GM19467 (cell line): Measurements from ENCODE around the gene RHOG.

Source experiments
- ATAC-seq: cut with Tn5 transposase; IDR thresholded peaks from one replicate; pipeline ENCODE4 v1.9.1; 2021; ENCODE audit warnings: mild to moderate bottlenecking, moderate library complexity; ENCODE audit not compliant: unreplicated experiment

Gene RHOG

GRCh38 chr11:3860375-3860774 lies 19.6 kb upstream of the RHOG start:
- no peak for ATAC-seq

DNA sequence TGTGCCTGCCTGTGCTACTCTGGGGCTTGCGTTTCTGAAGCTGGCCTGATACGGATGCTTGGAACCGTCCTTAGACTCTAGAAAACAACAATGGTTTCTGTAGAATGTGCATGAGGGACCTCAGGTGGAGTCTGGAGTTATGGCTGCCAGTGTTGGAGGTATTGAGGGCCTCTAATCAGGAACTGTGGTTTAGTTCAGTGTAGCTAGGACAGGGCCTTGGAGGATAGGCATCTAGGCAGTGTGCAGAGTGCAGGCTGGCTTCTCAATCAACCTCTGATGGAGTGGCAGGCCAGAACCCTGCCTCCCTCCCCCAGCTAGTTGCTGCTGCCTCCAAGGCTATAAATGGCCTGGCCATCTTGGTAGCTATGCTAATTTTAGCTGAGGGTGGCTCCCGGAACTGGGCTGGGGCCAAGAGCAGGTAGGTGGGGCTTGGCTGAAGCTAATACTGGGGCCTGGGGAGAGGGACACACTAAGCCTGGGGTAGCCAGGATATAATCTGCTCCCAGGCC lies 18.7 kb upstream of the RHOG start:
- peak; percentile 23 for ATAC-seq

GRCh38 chr11:3857628-3858027 lies 16.9 kb upstream of the RHOG start:
- no peak for ATAC-seq

- no peak for ATAC-seq
Observed at GRCh38 chr11:3856856-3857553, 16.2 kb upstream of the RHOG start.

- ATAC-seq = peak; percentile 23
Observed at GRCh38 chr11:3855808-3856491, 15.2 kb upstream of the RHOG start.

DNA sequence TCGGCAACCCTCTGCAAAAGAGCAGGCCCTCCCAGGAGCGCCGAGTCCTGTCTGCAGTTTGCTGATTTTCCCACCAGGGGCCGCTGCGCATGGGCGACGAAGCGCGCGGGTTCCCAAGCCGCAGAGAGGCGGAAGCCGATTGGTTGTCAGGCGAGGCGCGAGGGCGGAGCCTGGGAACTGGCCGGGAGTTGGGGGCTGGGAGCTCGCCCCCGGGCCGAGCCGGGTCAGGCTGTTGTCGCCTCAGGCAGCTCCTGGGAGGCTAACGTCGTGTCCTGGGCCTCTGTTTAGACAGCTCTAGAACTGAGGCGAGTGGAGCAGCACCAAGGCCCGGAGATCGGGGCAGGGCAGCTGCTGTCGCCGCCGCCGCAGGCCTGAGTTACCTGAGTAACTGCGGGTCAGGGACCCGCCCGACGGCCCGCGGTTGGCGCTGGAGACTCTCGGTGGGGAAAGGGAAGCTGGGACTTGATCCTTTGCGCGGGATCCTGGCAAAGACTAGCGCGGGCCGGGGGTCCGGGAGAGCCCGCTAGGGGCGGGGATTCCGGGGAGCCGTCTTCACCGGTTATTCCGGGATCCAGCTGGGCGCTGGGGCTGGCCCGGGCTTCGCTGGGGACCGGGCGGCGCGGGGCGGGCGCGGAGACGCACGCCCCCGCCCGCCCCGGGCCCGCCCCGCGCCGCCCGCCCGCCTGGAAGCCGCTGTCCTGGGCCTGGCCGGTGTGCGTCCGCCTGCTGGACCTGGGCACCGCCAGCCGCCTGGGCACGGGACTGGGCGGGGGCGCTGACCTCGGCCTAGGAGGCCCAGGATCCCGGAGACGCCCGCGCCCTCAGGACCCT lies 14.4 kb upstream of the RHOG start, which contains the start of gene STIM1:
TSS of gene STIM1 (plus strand) at position 688 of the 831 bp plus-strand sequence. CDS start 607 bp downstream, outside the sequence.
- peak; percentile 65 for ATAC-seq

DNA sequence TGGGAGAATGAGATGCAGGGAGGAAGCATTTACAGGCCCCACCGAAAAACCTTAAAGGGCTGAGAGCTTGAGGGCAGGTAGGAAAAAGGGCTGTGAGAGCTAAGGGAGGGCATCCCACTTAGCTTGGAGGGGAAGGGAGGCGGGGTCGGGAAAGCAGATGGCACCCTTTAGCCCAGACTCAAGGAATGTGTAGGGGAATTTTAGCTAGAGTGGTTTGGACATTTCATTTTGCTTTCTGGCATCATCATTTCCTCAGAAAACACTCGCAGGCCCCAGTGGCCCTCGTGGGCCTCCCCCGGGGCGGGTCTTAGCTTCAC lies 13.9 kb upstream of the RHOG start:
- no peak for ATAC-seq

DNA sequence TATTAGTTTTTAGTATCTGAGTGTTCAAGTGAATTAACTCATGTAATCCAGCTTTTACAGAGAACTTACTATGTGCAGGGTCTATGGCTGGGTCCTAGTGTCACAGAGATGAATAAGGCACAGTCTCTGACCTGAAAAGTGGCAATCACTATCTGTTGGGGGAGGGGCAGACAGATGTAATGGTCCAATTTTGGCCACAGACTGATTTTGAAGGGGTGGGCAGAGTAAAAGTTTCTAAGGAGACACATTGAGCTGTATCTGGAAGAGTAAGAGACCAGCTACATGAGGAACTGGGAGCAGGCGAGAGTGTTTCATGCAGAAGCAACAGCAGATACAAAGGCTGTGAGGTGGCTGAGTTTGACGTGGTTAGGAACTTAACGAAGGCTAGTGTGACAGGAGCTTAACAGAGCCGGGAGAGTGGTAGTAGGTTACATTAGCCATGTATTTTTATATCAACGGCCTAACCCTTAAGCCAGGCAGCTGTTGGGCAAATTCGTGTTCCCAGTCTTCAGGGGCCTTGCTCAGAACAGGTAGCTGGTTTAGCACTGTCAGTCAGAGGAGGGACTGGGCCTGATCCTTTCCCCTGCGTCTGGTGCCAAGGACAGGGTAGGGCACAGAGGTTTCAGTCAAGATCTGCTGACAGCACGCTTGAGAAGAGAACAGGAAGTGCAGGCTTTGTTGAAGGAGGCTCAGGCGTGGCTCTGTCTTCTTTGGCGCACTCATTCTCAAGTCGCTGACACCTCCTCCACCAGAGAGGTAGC lies 13.3 kb upstream of the RHOG start:
- ATAC-seq = peak; percentile 31

DNA sequence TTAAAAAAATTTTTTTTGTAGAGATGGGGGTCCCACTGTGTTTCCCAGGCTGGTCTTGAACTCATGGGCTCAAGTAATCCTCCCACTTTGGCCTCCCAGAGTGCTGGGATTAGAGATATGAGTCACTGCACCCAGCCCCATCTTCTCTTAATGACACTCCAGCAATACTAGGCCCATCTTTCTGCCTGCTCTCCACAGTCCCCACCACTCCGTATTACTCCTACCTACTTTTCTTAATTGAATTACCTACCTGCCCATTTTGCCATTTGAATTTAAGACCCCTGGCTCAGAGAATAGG lies 12.7 kb upstream of the RHOG start:
- no peak for ATAC-seq

DNA sequence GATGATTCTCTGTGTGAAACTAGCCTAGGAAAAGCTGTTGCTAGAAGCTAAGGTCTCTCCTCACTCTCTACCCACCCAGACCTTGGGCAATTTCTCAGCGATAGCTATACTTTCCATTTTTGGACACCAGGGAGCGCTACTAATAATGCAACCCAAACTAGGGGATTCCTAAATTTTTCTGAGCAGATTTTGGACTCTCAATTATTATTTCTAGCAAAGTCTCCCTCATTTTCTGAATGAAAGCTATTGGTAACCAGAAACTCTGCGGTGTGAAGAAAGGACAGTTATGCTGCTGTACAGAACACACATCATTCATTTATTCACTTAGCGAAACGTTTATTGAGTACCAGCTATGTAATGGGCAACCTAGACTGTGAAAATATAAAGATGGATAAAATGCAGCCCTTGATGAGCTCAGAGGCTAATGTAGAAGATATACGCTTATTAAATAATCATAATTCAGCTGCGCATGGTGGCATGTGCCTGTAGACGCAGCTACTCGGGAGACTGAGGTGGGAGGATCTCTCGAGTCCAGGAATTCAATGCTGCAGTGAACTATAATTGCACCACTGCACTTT lies 8.6 kb upstream of the RHOG start:
- no peak for ATAC-seq

GRCh38 chr11:3845670-3846069 lies 4.9 kb upstream of the RHOG start:
- ATAC-seq = no peak

- ATAC-seq = no peak
Observed at GRCh38 chr11:3845246-3845645, 4.5 kb upstream of the RHOG start.

DNA sequence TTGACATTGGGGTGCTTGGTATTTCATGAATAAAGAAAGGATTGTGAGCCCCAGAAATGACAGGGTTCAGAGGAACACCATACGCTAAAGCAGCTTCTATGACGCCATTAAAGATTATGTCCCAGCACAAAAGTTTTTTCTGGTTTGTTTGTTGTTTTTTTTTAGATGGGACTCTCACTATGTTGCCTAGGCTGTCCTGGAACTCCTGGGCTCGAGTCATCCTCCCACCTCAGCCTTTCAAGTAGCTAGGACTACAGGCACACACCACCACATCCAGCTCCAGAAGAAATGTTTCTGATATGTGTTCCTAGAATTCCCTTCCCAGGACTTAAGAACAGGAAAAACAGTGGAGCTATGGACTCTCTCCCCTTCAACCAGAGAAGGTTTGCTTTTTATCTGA lies 2.6 kb upstream of the RHOG start:
- ATAC-seq = no peak

- peak; percentile 46 for ATAC-seq
Observed at GRCh38 chr11:3841426-3842350, 929 bp upstream of the RHOG start.

DNA sequence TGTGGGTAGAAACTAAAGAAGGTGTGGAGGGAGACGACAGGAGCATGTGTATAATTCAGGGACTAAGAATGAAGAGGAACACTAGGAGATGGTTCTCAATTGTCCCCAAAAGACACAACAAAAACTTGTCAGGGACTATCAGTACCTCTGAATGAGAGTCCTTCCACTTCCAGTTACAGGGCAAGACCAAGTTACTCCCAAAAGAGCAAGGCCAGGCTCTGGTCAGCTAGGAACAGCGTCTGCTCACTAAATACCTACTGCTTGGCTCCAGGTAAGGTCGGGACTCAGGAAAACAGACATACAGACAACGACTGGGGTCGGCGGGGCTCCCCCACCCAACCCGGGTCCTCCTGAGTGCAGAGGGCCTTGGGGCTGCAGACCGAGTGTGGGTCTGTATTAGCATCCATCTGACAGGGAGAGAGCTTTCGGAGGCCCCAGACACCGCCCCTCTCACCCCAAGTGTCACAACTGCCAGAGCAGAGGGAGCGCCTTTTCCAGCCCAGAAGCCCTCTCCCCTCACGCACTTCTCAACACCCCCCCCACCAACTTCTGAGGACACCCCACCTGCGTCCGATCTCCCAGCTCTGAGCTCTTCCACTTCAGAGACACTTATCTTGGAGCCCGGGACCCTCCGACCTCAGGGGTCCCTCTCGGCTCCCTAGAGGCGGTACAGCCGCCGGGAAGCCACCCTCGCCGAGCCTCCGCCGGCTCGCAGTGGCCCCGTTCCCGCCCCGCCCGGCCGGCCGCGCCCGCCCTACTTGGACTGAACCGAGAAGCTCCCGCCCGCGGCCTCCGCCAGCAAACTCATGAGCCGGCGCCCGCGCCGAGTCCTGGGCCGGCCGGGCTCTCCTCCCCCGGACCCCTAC lies 522 bp downstream of the RHOG start:
- peak; percentile 11 for ATAC-seq

DNA sequence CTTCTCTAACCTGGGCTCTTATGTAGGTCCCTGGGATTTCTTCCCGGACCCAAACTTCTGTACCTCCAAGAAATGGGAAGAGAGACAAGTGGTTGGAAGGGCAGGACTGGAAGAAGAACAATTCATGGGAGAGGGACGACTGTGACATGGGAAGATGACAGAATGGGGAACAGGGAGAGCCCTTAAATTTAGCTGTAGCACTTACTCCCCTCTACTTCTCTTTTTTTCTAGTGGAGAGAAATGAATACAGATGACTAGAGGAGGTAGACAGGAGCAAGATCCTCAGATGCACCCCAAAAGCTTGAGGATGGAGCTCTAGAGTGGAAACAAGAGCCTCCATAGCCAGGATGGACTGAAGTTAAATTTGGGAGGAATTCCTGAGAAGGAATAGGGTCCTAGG lies 2.3 kb downstream of the RHOG start:
- no peak for ATAC-seq

- no peak for ATAC-seq
Observed at GRCh38 chr11:3837793-3838192, 3.0 kb downstream of the RHOG start.

- no peak for ATAC-seq
Observed at GRCh38 chr11:3836903-3837302, 3.9 kb downstream of the RHOG start.

- ATAC-seq = no peak
Observed at GRCh38 chr11:3835751-3836150, 5.0 kb downstream of the RHOG start.
